Lower leg skin (tissue), 4 donors: Measurements from ENCODE around the gene CYP39A1. TPM values are rescaled to one million over a fixed set of nuclear protein-coding genes. Genes with fewer than 3 reads are reported as not detected.
A peak's percentile ranks its signal among the peaks of the same experiment; 100 is the strongest.

Source experiments
- DNase-seq, 2 donors: peaks; one replicate each; pipeline ENCODE4 v3.0.0-alpha.2; 2019; ENCODE audit warnings: low spot score in 2 of 2
- H3K4me3 ChIP-seq: fragments of 200-600 bp; sonication (generic); 2 replicates; pipeline ENCODE4 v1.5.1; 2017; ENCODE audit warnings: mild to moderate bottlenecking, low read depth; ENCODE audit not compliant: poor library complexity, severe bottlenecking
- CTCF ChIP-seq, 3 donors: fragments of 450-650 bp; IDR thresholded peaks; one replicate each; pipeline ENCODE4 v1.5.1; 2016; ENCODE audit warnings: antibody characterized with exemption in 3 of 3, mild to moderate bottlenecking in 3 of 3, moderate library complexity in 2 of 3
- POLR2A ChIP-seq, 2 donors: fragments of 450-650 bp; IDR thresholded peaks; one replicate each; pipeline ENCODE4 v1.6.1; 2016 to 2017; ENCODE audit warnings: antibody characterized with exemption in 2 of 2, mild to moderate bottlenecking in 1 of 2, moderate library complexity in 1 of 2
- whole genome bisulfite sequencing, 2 donors: methylation state at CpG; one replicate each; pipeline ENCODE4 v1.1.5; 2018; 5-methylcytosine and 5-hydroxymethylcytosine counted together
- intact Hi-C: fragments of 100-400 bp; cut with DNase I; formaldehyde crosslinking; loops from one replicate; pipeline ENCODE4 v1.15.0; 2023; ENCODE audit warnings: low total_unique reads
- total RNA-seq, 4 donors: library from RNA; depleted of rRNA; stranded (reverse); fragments of >200 nt; gene quantifications; one replicate each; pipeline ENCODE4 v1.1.0, GENCODE V29; 2016

The CYP39A1 gene
- total RNA-seq, 4 donors from 2014 or later: 22.6 to 38.2 (median 34.3) TPM

- TF ChIP-seq CTCF (IDR thresholded peaks at IDR 0.05) (no peak), POLR2A (IDR thresholded peaks at IDR 0.05) (no peak)
- WGBS, 2 donors: 66 to 71% methylated on average over 4 of the region's 4 CpGs
- no peak for DNase-seq
- no peak overlapping the region for H3K4me3 ChIP-seq
- intact Hi-C loops: no loop called here
These were observed 142.6 kb downstream of the CYP39A1 start for GRCh38 chr6:46509981-46510510.

- H3K4me3 ChIP-seq: no peak overlapping the region
- intact Hi-C loops: no loop called here
- TF ChIP-seq POLR2A (IDR thresholded peaks at IDR 0.05) (no peak), CTCF (IDR thresholded peaks at IDR 0.05) (no peak)
- 65 to 70% methylated on average over 4 of the region's 4 CpGs for WGBS, 2 donors
- DNase-seq: no peak
These were observed 143.6 kb downstream of the CYP39A1 start for GRCh38 chr6:46509063-46509462.

GRCh38 chr6:46507426-46507825 lies 145.2 kb downstream of the CYP39A1 start:
- DNase-seq: no peak
- TF ChIP-seq POLR2A (IDR thresholded peaks at IDR 0.05): no peak
- TF ChIP-seq CTCF (IDR thresholded peaks at IDR 0.05): no peak
- H3K4me3 ChIP-seq: no peak overlapping the region
- intact Hi-C loops: no loop called here

GRCh38 chr6:46505693-46506512 lies 146.7 kb downstream of the CYP39A1 start:
- intact Hi-C loops: no loop called here
- TF ChIP-seq POLR2A (IDR thresholded peaks at IDR 0.05) (no peak), CTCF (IDR thresholded peaks at IDR 0.05) (no peak)
- DNase-seq: no peak
- WGBS, 2 donors: 83 to 84% methylated on average over 7 of the region's 7 CpGs
- H3K4me3 ChIP-seq: no peak overlapping the region

- no peak for TF ChIP-seq POLR2A (IDR thresholded peaks at IDR 0.05)
- no peak for DNase-seq
- H3K4me3 ChIP-seq: no peak overlapping the region
- intact Hi-C loops: no loop called here
These were observed 148.4 kb downstream of the CYP39A1 start for GRCh38 chr6:46504242-46504641.

- intact Hi-C loops: no loop called here
These were observed 150.0 kb downstream of the CYP39A1 start for GRCh38 chr6:46502486-46503119.

More at GRCh38 chr6:46502486-46503119, 150.0 kb downstream of the CYP39A1 start:
- H3K4me3 ChIP-seq: no peak overlapping the region
- TF ChIP-seq CTCF (IDR thresholded peaks at IDR 0.05) (no peak), POLR2A (IDR thresholded peaks at IDR 0.05) (no peak)
- DNase-seq: peak in 1 of 2 donors; percentile 29
- 67 to 68% methylated on average over 2 of the region's 2 CpGs for WGBS, 2 donors
